DMS79 (cell line): ENCODE data around the gene KCTD15.

Experiments
- DNase-seq: peaks from one replicate; lab custom pipeline; 2025; lab: John Stamatoyannopoulos, UW

Gene KCTD15

GRCh38 chr19:33796164-33796875 is at the start of gene KCTD15:
Gene KCTD15, plus strand, starts transcription at chr19:33796870. Its CDS starts 3,585 bp downstream, at chr19:33800455.
- no peak for DNase-seq

- no peak for DNase-seq
Measured at GRCh38 chr19:33747273-33747672, 49.4 kb upstream of the KCTD15 start.

- no peak for DNase-seq
Measured at GRCh38 chr19:33748231-33748630, 48.4 kb upstream of the KCTD15 start.

GRCh38 chr19:33749016-33749415 is 47.7 kb upstream of the KCTD15 start:
- no peak for DNase-seq

DNA sequence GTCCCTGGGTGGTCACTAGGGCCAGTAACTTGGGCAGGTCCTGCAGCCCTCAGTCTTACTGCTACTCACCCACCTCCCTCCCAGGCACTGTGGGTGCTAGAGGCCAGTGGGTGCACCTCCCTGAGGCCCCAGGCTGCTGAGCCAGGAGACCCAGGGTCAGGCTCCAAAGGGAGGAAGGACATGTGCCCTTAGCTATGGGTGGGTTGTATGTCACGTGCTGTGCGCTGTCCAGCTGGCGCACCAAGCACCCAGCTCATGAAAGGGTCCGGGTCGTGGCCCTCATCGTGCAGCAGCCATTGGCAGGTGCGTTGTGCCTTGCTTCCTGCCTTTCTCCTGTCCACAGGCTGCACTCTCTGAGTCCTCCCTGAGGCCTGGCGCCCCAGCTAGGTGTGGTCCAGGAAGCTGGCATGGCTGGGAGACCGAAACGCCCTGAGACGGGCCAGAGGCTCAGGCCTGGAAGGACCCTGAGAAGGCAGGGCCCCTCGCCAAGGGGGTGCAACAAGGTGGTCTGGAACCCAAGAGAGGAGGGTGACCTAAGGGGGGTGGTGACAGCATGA is 47.0 kb upstream of the KCTD15 start:
- DNase-seq = no peak

DNA sequence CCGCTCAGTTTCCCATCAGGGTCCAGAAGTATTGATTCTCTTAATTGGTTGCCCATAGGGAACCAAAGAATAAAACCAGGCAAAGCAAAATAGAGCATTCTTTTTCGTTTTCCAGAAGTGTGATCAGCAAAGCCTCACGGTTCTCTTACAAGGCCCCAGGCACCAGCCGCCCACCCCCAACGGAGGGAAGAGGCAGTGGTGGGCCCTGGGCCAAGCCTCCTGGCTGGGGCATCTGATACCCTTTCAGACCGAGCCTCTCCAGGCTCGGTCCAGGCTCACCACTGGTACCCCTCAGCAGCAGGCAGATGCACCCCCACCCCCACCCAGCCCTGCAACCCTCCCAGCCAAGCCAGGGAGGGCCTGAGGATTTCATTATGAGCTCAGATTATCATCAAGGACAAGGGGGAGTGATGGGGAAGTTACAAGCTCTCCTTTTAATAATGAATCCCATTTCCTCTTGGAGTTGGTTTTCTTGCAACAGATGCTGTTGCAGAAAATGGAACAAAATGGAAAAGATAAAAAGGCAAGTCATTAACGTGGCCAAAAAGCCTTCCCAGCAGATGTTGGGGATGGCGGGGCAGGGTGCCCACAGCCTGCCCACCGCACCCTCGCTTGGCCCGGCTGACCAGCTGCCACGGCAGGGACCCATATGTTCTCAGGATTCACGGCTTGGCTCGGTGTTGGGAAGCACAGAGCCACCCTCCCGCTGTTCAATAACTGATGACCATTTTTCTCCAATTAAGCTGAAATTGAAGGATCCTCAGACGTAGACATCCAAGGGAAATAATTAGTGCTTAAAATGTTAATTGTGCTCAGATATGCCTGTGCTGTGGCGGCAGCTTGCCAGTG is 45.9 kb upstream of the KCTD15 start:
- DNase-seq = no peak

- no peak for DNase-seq
Measured at GRCh38 chr19:33751436-33751770, 45.3 kb upstream of the KCTD15 start.

DNA sequence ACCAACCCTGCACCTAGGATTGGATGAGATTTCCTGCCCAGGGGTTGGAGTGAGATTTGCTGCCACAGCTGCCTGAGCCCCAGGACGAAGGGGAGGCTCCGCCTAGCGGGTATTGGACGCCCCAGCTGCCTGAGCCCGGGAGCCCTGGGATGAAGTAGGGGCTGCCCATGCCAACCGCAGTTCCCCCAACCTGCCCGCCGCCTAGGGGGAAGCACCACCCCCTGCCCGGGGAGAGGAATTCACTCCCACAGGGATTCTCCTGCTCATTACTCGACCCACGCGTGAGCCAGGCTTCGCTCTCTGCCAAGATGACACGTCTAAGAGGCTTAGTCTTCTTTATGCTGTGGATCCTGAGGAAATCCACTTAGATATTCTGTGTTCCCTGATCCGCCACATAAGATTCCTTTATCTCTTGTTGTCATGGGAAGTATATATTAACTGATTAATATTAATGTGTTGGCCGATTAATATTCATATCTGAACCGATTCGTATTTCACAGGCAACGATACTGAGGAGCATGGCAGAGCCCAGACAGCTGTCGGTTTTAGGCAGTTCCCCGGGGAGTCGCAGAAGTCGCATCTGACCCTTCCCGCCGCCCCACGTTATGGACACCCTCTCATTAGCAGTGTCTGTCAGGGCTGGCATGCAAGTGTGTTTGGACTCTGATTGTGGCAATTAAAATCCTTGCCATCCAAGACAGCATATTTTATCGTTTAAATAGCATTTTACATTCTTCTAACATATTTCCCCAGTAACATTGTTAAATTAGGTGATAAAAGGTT is 44.5 kb upstream of the KCTD15 start:
- DNase-seq = no peak

DNA sequence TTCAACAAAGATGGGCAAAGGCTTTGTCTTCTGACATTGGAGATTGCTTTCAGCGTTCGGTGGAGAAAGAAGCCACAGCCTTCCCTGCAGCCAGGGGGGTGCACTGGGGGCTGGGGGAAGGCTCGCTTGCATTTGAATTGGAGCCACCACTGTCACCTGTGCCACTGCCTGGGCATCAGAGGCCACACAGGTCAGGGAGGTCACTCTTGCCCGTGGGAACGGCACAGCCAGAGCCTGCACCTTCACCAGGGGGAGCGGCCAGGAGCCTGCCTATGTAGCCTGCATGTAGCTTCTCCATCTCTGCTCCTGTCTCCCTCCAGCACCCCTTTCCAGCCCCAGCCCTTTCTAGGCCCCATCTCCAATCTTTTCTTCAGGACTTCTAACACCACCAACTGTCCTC is 43.7 kb upstream of the KCTD15 start:
- no peak for DNase-seq

- DNase-seq = no peak
Measured at GRCh38 chr19:33754361-33754760, 42.3 kb upstream of the KCTD15 start.

GRCh38 chr19:33755099-33756035 is 41.3 kb upstream of the KCTD15 start:
- no peak for DNase-seq

DNA sequence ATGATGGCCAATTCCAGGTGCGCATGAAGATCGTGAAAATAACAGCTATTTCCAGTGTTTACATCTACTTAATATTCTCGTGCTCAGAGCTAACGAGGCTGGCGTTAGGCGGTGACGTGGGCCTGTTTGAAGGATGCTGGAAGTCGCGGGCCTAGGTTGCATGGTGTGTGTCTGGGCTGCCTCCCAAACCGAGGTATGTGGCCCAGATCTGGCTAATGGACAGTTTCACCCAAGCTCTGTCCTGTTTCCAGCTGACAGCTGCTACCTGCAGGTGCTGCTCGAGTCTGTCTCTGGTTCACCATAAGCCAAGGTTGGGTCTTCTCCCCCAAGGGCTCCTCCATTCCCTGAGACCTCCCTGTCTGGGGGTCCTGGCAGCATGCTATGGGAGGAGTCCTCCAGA is 40.5 kb upstream of the KCTD15 start:
- no peak for DNase-seq

GRCh38 chr19:33758541-33759013 is 38.1 kb upstream of the KCTD15 start:
- no peak for DNase-seq

GRCh38 chr19:33759356-33759755 is 37.3 kb upstream of the KCTD15 start:
- DNase-seq = no peak

GRCh38 chr19:33763633-33764371 is 32.9 kb upstream of the KCTD15 start:
- no peak for DNase-seq

GRCh38 chr19:33766623-33767022 is 30.0 kb upstream of the KCTD15 start:
- DNase-seq = no peak

- DNase-seq = no peak
Measured at GRCh38 chr19:33767898-33768413, 28.7 kb upstream of the KCTD15 start.

GRCh38 chr19:33769208-33769607 is 27.5 kb upstream of the KCTD15 start:
- no peak for DNase-seq

- no peak for DNase-seq
Measured at GRCh38 chr19:33770107-33770506, 26.6 kb upstream of the KCTD15 start.
